ENCODE measurements around the gene HPCAL1.

DNA sequence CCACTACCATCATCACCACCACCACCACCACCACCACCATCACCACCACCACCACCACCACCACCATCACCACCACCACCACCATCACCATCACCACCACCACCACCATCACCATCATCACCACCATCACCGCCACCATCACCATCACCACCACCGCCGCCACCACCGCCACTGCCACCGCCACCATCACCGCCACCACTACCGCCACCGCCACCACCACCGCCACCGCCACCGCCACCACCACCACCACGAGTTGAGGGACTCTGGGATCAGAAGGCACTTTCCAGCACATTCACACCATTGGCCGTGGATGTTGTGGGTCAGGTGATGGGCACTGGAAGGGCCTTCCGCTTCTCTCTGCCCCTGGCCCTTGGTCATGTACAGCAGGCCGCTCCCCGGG is 96.7 kb downstream of the HPCAL1 start:
- no peak for TF ChIP-seq SIX5 (IDR thresholded peaks at IDR 0.05; ENCODE audit: low read depth, low read length, severe bottlenecking)
- TF ChIP-seq PML (IDR thresholded peaks at IDR 0.05; ENCODE audit: low read length) = no peak
- no peak for TF ChIP-seq POLR2A (IDR thresholded peaks at IDR 0.05; ENCODE audit: low read depth, low read length)
- TF ChIP-seq POLR2AphosphoS5 (IDR thresholded peaks at IDR 0.05; ENCODE audit: low read length) = no peak
- TF ChIP-seq, protein P1, sequence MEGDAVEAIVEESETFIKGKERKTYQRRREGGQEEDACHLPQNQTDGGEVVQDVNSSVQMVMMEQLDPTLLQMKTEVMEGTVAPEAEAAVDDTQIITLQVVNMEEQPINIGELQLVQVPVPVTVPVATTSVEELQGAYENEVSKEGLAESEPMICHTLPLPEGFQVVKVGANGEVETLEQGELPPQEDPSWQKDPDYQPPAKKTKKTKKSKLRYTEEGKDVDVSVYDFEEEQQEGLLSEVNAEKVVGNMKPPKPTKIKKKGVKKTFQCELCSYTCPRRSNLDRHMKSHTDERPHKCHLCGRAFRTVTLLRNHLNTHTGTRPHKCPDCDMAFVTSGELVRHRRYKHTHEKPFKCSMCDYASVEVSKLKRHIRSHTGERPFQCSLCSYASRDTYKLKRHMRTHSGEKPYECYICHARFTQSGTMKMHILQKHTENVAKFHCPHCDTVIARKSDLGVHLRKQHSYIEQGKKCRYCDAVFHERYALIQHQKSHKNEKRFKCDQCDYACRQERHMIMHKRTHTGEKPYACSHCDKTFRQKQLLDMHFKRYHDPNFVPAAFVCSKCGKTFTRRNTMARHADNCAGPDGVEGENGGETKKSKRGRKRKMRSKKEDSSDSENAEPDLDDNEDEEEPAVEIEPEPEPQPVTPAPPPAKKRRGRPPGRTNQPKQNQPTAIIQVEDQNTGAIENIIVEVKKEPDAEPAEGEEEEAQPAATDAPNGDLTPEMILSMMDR (IDR thresholded peaks at IDR 0.05 in 2 of 3, conservative IDR thresholded peaks at IDR 0.05 in 1 of 3; ENCODE audit: control insufficient read depth in 2 of 3, extremely low read depth in 1 of 3, insufficient read depth in 1 of 3, low read depth in 3 of 3, low read length in 3 of 3) = no peak
- no peak for TF ChIP-seq NBN (IDR thresholded peaks at IDR 0.05)
- TF ChIP-seq GABPA (IDR thresholded peaks at IDR 0.05; ENCODE audit: low read depth) = no peak
- no peak for TF ChIP-seq LARP7 (IDR thresholded peaks at IDR 0.05)
